ENCODE measurements around the gene ZNF827.
A peak's percentile ranks its signal among the peaks of the same experiment; 100 is the strongest.

Gene ZNF827

DNA sequence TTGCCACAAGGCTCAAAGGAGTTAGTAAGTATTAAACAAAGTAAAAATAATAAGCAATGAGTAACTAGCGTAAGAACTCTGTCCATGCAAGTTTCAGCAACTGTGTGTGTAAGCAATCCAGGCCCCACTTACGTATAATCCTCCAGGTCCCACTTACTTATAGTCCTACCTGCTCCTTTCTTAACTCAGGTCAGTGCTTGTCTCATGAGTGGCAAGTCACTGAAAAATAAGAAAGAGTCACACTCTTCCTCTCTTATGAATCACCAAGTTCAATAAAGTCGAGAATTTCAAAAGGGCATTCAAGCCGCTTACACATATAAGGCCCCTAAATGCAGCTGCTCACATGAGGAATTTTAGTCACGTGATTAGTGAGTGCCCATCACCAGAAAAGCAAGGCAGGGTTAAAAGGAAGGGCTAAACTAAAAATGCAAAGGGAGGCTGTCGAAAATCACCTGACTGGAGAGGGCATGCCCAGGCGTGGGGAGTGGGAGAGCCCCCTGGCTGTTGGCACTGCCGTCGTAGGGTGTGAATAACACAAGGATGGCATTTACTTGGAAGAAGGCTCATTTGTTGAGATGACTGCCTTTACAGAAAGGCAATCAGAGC lies 58.2 kb downstream of the ZNF827 start:
- H3K4me3 ChIP-seq (ENCODE audit: control insufficient read depth, low read depth, low read length): no peak overlapping the region
- DNase-seq (ENCODE audit: low read depth): no peak
- no peak for TF ChIP-seq CTCF (conservative IDR thresholded peaks at IDR 0.05; ENCODE audit: control insufficient read depth, insufficient read depth, low read depth, low read length)

GRCh38 chr4:145879598-145879997 lies 59.0 kb downstream of the ZNF827 start:
- peak; percentile 50 for DNase-seq (ENCODE audit: low read depth)
- no peak for TF ChIP-seq CTCF (conservative IDR thresholded peaks at IDR 0.05; ENCODE audit: control insufficient read depth, insufficient read depth, low read depth, low read length)
- H3K4me3 ChIP-seq (ENCODE audit: control insufficient read depth, low read depth, low read length): no peak overlapping the region

- H3K4me3 ChIP-seq (ENCODE audit: control insufficient read depth, low read depth, low read length): no peak overlapping the region
- no peak for TF ChIP-seq CTCF (conservative IDR thresholded peaks at IDR 0.05; ENCODE audit: control insufficient read depth, insufficient read depth, low read depth, low read length)
- DNase-seq (ENCODE audit: low read depth): peak; percentile 83
Observed at GRCh38 chr4:145878501-145879435, 59.9 kb downstream of the ZNF827 start.

DNA sequence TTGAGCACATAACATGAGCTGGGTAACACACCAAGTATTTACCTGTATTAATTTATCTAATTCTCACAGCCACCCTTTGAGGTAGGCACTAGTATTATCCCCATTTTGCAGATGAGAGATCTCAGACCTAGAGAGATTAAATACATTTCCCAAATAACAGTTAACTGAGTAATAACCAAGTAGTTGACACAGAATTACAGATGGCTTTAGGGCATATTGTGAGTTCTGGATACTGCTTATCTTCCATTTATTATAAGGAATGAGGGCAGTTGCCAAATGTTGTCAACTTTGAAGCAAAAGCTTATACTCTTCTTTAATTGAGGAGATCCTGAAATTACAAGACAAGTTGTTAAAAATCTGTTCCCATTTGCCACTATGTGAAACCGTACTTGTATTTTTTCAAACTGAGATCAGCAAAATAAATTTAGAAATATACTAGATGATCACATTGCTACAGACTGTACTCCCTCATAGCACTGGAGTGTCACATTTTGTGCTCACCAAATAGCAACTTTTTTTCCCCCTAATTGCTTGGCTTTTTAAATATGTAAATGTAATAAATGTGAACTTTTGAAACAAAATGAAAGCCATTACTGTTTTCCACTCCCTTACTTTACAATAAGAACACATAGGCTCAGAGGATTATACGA lies 62.0 kb downstream of the ZNF827 start:
- no peak overlapping the region for H3K4me3 ChIP-seq (ENCODE audit: control insufficient read depth, low read depth, low read length)
- DNase-seq (ENCODE audit: low read depth): no peak
- TF ChIP-seq CTCF (conservative IDR thresholded peaks at IDR 0.05; ENCODE audit: control insufficient read depth, insufficient read depth, low read depth, low read length): no peak

- DNase-seq (ENCODE audit: low read depth): no peak
- TF ChIP-seq CTCF (conservative IDR thresholded peaks at IDR 0.05; ENCODE audit: control insufficient read depth, insufficient read depth, low read depth, low read length): no peak
- no peak overlapping the region for H3K4me3 ChIP-seq (ENCODE audit: control insufficient read depth, low read depth, low read length)
Observed at GRCh38 chr4:145873901-145874300, 64.7 kb downstream of the ZNF827 start.

GRCh38 chr4:145871209-145871608 lies 67.4 kb downstream of the ZNF827 start:
- no peak overlapping the region for H3K4me3 ChIP-seq (ENCODE audit: control insufficient read depth, low read depth, low read length)
- no peak for TF ChIP-seq CTCF (conservative IDR thresholded peaks at IDR 0.05; ENCODE audit: control insufficient read depth, insufficient read depth, low read depth, low read length)
- no peak for DNase-seq (ENCODE audit: low read depth)
